Activated CD4-positive, alpha-beta T cell treated with anti-CD3 and anti-CD28 coated beads for 1 hour (primary cell): ENCODE measurements around the gene TSSK6.
"Not testable (repeated sequence)": the region's sequence is repeated elsewhere in the genome, so short reads cannot be mapped to it uniquely, and the experiment has no call there.

Source experiments
- DNase-seq: peaks from one replicate; pipeline ENCODE4 v3.0.0-alpha.2; 2020

Gene TSSK6

GRCh38 chr19:19486343-19487076, 28.8 kb downstream of the TSSK6 start:
- no peak for DNase-seq

- DNase-seq: no peak
Measured at GRCh38 chr19:19485998-19486290, 29.4 kb downstream of the TSSK6 start.

DNA sequence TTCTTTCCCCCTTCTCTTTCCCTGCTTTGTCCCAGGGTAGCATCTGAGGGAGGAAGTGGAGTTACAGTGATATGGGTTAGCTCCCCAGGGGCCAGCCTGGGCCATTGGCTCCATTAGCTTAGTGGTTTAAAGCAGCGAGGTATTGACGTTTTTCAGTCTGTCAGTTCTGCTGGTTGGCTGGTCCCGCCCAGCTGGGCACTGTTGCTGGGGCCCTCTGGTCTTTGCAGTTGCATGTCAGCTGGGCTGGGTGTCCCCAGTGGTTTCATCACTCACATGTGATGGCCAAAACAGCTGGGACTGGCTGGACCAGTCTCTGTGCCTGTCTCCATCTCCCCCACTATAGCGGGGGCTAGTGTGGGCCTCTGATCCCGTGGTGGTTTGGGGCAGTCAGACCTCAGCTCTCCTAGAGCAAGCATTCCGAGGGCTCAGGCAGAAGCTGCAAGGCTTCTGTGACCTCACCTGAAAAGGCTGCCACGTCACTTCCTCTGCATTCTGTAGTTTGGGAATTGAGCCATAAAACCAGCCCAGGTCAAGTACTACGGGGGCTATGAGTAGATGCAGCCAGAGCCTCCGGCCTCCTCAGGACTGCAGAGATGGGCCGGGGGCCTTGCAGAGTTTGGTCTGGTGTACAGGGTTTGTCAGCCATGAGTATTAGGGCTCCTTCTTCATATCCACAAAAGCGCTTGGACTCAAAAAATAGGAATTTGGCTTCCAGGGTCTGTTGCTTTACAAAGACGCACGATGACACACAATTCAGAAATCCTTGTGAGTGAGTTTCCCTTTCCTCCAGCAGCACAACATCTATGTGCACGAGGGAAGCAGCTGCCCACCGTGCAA, 30.0 kb downstream of the TSSK6 start:
- no peak for DNase-seq

GRCh38 chr19:19482809-19483596, 32.3 kb downstream of the TSSK6 start:
- DNase-seq: no peak

DNA sequence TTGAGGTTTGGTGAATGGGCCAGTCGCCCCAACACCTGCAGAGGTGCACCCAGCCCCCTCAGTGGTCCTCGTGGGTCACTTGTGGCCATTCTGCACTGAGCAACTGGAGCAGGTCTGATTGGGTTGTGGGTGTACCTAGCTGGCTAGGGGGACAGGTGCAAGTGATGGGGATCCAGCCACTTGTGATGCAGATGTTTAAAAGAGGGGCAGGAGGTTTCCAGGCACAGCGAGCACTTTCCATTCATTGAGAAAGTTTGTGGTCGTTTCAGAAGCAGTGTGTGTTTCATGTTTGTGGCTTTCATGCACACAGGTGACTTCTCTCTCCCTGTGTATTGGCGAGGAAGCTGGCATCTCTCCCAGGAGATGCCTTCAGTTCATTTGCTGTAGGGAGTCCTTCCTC, 34.7 kb downstream of the TSSK6 start:
- no peak for DNase-seq

GRCh38 chr19:19477705-19478383, 37.5 kb downstream of the TSSK6 start:
- no peak for DNase-seq

DNA sequence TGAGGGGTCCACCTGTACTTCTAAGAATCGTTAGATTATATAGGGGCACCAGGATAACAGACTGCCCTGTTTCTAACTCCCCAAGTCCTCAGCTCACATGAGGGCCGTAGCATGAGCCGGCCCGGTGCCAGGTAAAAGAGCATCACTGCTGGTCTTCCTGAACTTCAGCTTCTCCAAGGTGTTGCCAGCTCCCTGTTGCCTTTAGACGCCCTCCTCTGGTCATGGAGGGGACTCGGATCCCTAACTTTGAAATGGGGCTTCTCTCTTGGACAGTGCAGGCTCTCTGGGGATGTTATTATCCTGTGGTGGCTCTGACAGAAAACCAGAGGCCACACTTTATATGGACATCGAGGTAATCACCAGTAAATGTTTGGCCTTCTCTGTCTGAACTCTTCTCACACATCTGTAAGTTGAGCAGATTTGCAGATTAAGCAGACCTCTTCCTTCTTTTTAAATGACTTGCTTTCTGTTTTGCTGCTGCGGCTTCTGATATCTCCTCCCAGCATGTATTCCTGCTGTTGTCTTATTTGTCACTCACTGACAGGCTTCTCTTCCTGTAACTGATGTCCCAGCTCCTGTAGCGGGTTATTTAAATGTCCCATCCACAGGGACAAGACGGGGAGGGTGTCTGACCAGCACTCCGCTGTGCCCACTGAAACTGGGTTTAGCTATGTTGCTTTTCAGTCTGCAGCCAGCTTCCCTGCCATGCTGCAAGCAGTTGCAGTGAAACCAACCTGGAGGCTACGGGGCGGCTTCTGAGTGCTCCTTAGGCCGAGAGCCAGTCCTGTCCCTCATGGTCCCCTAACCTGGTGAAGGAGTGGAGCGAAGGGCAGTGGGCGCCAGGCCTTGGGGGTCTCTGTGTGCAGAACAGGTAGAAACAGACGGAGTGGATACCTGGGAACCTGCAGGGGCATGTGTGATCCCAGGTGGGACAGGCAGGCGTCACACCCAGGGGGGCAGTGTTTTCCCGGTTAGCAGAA, 39.2 kb downstream of the TSSK6 start:
- no peak for DNase-seq

GRCh38 chr19:19475015-19475765, 40.2 kb downstream of the TSSK6 start:
- no peak for DNase-seq

DNA sequence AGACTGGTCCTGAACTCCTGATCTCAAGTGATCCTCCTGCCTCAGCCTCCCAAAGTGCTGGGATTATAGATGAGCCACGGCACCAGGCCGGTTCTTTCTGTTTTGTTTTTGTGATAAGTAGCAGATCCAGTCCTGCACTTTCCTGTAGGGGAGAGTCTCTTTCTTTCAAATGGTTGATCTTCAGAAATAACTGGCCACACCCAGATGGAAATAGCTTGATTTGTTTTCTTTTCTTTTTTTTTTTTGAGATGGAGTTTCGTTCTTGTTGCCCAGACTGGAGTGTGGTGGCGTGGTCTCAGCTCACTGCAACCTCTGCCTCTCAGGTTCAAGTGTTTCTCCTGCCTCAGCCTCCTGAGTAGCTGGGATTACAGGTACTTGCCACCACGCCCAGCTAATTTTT, 43.2 kb downstream of the TSSK6 start:
- not testable (repeated sequence) for DNase-seq

- no peak for DNase-seq
Measured at GRCh38 chr19:19471682-19472081, 43.7 kb downstream of the TSSK6 start.

DNA sequence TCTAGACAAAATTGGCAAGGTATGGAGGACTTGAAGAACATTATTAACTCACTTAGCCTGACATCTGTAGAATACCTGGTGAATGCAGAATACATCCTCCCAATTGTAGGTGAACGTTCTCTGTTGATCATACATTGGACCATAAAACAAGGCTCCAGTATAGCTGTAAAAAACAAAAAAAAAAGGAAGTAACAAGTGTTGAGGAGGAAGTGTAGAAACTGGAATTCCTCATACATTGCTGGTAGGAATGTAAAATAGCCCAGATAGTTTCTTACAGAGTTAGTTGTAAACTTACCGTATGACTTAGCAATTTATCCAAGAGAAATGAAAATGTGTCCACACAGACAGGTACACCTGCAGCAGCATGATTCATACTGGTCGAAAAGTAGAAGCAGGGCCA, 44.8 kb downstream of the TSSK6 start:
- no peak for DNase-seq

DNA sequence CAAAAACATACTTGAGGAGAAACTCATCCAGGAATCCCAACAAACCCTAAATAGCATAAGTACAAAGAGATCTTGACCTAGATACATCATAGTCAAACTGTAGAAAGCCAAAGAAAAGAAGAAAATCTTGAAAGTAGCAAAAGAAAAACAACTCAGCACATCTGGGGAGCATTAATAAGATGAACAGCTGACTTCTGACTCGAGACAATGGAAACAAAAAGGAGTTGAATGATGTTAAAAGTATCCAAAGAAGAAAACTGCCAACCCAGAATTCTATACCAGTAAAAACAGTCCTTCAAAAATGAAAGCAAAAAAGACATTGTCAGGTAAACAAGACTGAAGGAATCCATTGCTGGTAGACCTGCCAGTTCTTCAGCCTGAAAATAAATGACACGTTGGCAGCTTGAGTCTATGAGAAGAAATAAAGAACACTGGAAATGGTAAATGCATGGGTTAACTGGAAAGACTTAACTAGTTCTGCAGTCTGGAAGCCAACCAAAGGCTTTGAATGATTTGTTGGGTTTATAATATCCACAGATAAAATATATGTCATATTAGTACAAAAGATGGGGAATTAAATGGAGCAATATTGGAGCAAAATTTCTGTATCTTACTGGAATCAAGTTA, 46.8 kb downstream of the TSSK6 start:
- DNase-seq: no peak

DNA sequence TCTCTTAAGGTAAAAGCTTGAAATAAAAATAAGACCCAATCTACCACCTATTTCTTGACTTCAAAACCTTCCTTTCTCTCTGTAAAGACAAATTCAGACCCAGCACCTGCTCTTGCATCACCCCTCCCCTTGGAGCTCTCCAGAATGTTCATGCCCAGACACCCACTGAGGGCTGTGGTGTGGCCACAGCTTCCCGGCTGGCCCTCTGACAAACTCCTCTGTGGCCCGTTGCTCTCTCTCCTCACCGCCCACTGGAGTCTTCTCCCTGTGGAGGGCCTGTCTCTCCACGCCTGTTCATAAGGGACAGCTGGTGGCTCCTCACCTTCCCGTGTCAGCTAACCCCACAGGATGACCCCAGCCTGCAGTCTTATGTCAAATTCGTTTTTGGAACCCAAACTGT, 49.1 kb downstream of the TSSK6 start:
- no peak for DNase-seq

GRCh38 chr19:19465436-19466070, 49.8 kb downstream of the TSSK6 start:
- DNase-seq: no peak

DNA sequence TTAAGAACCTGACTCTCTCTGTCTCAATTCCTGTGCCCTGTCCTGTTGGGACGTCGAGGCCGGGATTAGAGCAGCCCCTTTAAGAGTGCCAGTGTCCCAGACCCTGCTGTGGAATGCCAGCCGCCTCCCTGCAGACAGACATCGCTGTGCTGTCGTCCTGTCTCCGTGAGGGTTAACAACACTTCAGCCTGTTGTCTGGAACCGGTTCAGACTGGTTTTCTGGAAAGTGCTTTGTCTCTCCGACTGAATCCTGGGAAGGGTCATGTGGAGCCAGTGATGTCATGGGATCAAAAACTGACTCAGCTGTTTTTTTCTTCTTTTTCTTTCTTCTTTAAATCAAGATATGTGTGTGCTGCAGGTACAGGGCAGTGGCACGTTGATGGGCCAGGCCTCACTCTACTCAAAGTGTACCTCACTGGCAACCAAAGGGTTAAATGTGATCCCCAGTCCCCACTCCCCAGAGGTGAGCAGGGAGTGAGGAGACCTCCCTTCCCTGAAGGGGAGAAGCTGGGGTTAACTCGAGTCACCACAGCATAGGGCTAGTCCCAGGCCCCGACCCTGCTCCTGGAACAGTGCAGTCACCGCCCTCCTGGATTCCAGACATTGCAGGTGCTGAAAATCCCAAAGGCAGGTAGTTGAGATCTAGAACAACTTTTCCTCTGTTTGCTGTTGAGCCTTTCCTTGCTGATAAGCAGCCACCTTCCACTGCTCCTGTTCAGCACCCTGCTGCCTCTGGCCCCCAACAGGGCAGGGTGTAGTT, 50.8 kb downstream of the TSSK6 start:
- DNase-seq: no peak
